Brain microvascular endothelial cell (primary cell): ENCODE measurements around the gene MACROD2.

ENCODE experiments used
- DNase-seq: peaks from one replicate; pipeline ENCODE4 v3.0.0-alpha.2; 2020
- H3K27ac ChIP-seq: fragments of 250-450 bp; sonication (Bioruptor Pico); 2 replicates; pipeline ENCODE4 v1.5.1; 2020; ENCODE audit warnings: mild to moderate bottlenecking, moderate library complexity
- H3K27me3 ChIP-seq: fragments of 250-450 bp; sonication (Bioruptor Pico); replicated peaks from 2 replicates; pipeline ENCODE4 v1.5.1; 2020; ENCODE audit warnings: mild to moderate bottlenecking
- H3K36me3 ChIP-seq: fragments of 250-450 bp; sonication (Bioruptor Pico); replicated peaks from 2 replicates; pipeline ENCODE4 v1.5.1; 2020; ENCODE audit warnings: mild to moderate bottlenecking
- H3K4me3 ChIP-seq: 2 replicates; pipeline ENCODE4 v1.5.1; 2011; ENCODE audit warnings: low read depth, mild to moderate bottlenecking, control low read depth, low read length, moderate library complexity
- CTCF ChIP-seq: IDR thresholded peaks from 2 replicates; pipeline ENCODE4 v1.5.1; 2011; ENCODE audit warnings: low read depth, mild to moderate bottlenecking, moderate library complexity, low read length, control low read depth, inconsistent platforms; ENCODE audit errors: missing control alignments
- in situ Hi-C: cut with HindIII; loops from 2 replicates; pipeline ENCODE4 v1.10.0; 2017; ENCODE audit warnings: low sequenced_read_pairs, low pct_ligation_motif_present

Gene MACROD2

GRCh38 chr20:15141861-15142260 is 1146.5 kb downstream of the MACROD2 start:
- Histone ChIP-seq H3K4me3 (no peak overlapping the region), H3K27me3 (no peaks in the 10 kb centered on the region), H3K27ac (no peak overlapping the region), H3K36me3 (no peaks in the 10 kb centered on the region)
- no peak for DNase-seq
- in situ Hi-C loops, result no loop called here
- TF ChIP-seq CTCF, result no peak

GRCh38 chr20:15143478-15143877 is 1148.2 kb downstream of the MACROD2 start:
- Histone ChIP-seq H3K36me3 (no peaks in the 10 kb centered on the region), H3K4me3 (no peak overlapping the region), H3K27ac (no peak overlapping the region), H3K27me3 (no peaks in the 10 kb centered on the region)
- no peak for TF ChIP-seq CTCF
- in situ Hi-C loops, result no loop called here
- no peak for DNase-seq

- DNase-seq, result no peak
- in situ Hi-C loops, result no loop called here
- H3K4me3 ChIP-seq, result no peak overlapping the region
Observed at GRCh38 chr20:15144916-15145315, 1149.6 kb downstream of the MACROD2 start.

GRCh38 chr20:15146948-15147347 is 1151.6 kb downstream of the MACROD2 start:
- TF ChIP-seq CTCF, result no peak
- no peak overlapping the region for H3K4me3 ChIP-seq
- H3K36me3 ChIP-seq, result no peaks in the 10 kb centered on the region
- no peaks in the 10 kb centered on the region for H3K27me3 ChIP-seq
- DNase-seq, result no peak
- H3K27ac ChIP-seq, result no peak overlapping the region
- in situ Hi-C loops, result no loop called here

More at GRCh38 chr20:15144916-15145315, 1149.6 kb downstream of the MACROD2 start:
- H3K27me3 ChIP-seq, result no peaks in the 10 kb centered on the region
- no peak for TF ChIP-seq CTCF
- no peaks in the 10 kb centered on the region for H3K36me3 ChIP-seq
- no peak overlapping the region for H3K27ac ChIP-seq

- no peaks in the 10 kb centered on the region for H3K27me3 ChIP-seq
- in situ Hi-C loops, result no loop called here
- no peaks in the 10 kb centered on the region for H3K36me3 ChIP-seq
- H3K4me3 ChIP-seq, result no peak overlapping the region
- no peak for DNase-seq
- H3K27ac ChIP-seq, result no peak overlapping the region
- no peak for TF ChIP-seq CTCF
Observed at GRCh38 chr20:15154070-15154469, 1158.8 kb downstream of the MACROD2 start.

GRCh38 chr20:15155848-15156401 is 1160.6 kb downstream of the MACROD2 start:
- DNase-seq, result no peak
- Histone ChIP-seq H3K27me3 (no peaks in the 10 kb centered on the region), H3K36me3 (no peaks in the 10 kb centered on the region), H3K4me3 (no peak overlapping the region), H3K27ac (no peak overlapping the region)
- TF ChIP-seq CTCF, result no peak
- in situ Hi-C loops, result no loop called here
